Measurements from ENCODE around the gene PRKAR1B.
"Not testable (repeated sequence)": the region's sequence is repeated elsewhere in the genome, so short reads cannot be mapped to it uniquely, and the experiment has no call there.

PRKAR1B gene

DNA sequence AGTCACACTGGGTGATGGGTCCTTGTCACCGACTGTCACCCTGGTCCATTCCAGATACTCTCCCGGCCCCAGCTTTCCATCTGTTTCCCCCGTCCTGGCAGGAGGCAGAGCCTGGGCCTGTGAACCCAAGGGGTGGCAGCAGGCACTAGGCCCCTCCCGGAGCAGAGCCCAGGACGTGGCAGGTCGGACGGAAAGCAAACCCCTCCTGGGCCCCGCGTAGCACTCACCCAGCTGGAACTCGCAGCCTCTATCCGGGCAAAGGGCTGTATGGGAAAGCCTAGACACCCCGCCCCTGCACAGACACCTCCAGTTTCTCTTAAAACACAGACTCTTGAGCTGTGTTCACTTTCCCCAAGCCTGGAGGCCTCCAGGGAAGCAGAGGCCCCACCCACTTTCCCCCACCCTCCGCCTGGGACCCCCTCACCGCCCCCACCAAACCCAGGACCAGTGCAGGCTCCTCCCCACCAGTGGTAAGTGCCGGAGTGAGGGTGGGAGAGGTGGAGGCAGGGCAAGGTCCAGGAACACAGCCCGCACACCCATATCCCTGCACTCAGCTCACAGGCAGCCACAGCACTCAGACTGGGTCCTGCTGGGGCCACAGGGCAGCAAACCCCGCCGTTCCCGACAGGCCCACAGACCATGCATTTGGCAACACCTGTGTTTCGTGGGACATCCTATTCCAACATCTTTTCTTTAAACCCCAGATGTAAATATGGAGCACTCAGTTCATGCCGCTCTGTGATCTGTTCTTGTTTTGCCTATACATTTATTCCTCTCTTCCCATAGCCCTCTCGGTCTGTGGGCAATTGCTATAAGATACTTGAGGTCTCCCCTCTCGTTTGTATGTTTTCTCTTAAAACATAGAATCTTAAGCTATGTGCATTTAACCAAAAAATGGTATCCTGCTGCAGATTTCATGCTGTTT lies 109.2 kb downstream of the PRKAR1B start:
- peak overlapping the region; percentile 15 to 45 for H2BK12ac ChIP-seq (ENCODE audit: low read length in 2 of 2)
- H4K91ac ChIP-seq (ENCODE audit: low read length) = peak overlapping the region; percentile 75
- H3K4me1 ChIP-seq (ENCODE audit: control insufficient read depth, insufficient read depth, low read depth, low read length) = no peaks in the 10 kb centered on the region
- no peak overlapping the region for H3K4me2 ChIP-seq (ENCODE audit: low read length, poor library complexity, severe bottlenecking)
- no peak overlapping the region for H4K8ac ChIP-seq (ENCODE audit: low read length)
- H3K27ac ChIP-seq (ENCODE audit: low read length, poor library complexity, severe bottlenecking) = no peak overlapping the region
- no peaks in the 10 kb centered on the region for H3K79me1 ChIP-seq (replicated peaks; ENCODE audit: low read length, poor library complexity, severe bottlenecking)
- peaks cover 15% of the 10 kb centered on the region for H3K9me3 ChIP-seq (ENCODE audit: control insufficient read depth, low read length)
- no peaks in the 10 kb centered on the region for H3K27me3 ChIP-seq (ENCODE audit: control insufficient read depth in 1 of 2, insufficient read depth in 1 of 2, low read length in 2 of 2)
- no peak overlapping the region for H3K23ac ChIP-seq (ENCODE audit: low read length in 2 of 2)
- H3K4ac ChIP-seq (ENCODE audit: low read depth in 1 of 2, low read length in 2 of 2) = no peak overlapping the region
- no peaks in the 10 kb centered on the region for H3K36me3 ChIP-seq (ENCODE audit: control insufficient read depth in 1 of 2, insufficient read depth in 2 of 2, low read depth in 1 of 2, low read length in 2 of 2)
- H3K4me3 ChIP-seq (ENCODE audit: insufficient read depth in 1 of 2, low read depth in 1 of 2, low read length in 2 of 2) = no peak overlapping the region
- H3K9ac ChIP-seq (ENCODE audit: low read length) = no peak overlapping the region
- WGBS = 93% methylated on average over 21 of the region's 23 CpGs
- no peak overlapping the region for H2AK5ac ChIP-seq (ENCODE audit: low read length, severe bottlenecking)
- H3K14ac ChIP-seq (ENCODE audit: low read length in 2 of 2) = peak overlapping the region in 1 of 2 experiments; percentile 83
- no peak overlapping the region for H2AFZ ChIP-seq (ENCODE audit: low read depth, low read length)
- H2BK15ac ChIP-seq (ENCODE audit: low read depth, poor library complexity, severe bottlenecking) = peak overlapping the region; percentile 30
- H2BK5ac ChIP-seq (ENCODE audit: low read depth, low read length, poor library complexity, severe bottlenecking) = no peak overlapping the region
- H3K18ac ChIP-seq (ENCODE audit: low read depth in 1 of 2, low read length in 2 of 2) = peak overlapping the region in 1 of 2 experiments; percentile 16
- no peak for DNase-seq
- peak overlapping the region; percentile 15 for H2BK120ac ChIP-seq (ENCODE audit: low read depth, low read length)

DNA sequence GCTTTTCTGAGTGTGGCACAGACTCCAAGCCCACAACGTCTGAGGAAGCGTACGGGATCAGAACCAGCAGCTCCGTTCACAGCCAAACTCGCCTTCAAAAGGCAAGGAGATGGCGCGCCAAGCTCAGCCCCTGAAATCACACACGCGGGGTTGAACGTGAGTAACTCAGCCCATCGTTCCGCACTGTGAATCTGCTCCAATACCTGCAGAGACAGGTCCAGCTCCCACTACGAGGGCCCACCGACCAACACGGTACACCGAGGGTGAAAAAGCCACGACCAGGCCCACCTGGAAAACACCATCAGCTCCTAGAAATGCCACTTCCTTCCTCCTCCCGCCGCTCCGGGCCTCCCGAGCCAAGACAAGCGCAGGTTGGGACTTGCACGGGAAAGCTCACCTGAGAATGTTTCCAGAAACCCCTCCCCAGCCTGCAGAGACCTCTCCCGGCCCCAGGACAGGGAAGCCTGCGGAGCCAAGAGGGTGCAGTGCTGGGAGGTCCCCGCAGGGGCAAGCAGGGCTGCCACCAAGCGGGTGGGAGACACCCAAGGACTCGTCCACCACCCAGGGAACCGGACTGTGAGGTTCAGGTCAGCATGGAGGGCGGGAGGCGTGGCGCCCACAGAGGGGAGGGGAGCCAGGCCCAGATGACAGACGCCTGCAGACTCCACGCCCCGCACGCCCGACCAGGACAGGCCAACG lies 113.5 kb downstream of the PRKAR1B start:
- H3K27me3 ChIP-seq (ENCODE audit: control insufficient read depth in 1 of 2, insufficient read depth in 1 of 2, low read length in 2 of 2) = peaks cover 0 to 10% of the 10 kb centered on the region in 2 experiments
- peaks cover 3% of the 10 kb centered on the region for H3K79me1 ChIP-seq (replicated peaks; ENCODE audit: low read length, poor library complexity, severe bottlenecking)
- H3K9ac ChIP-seq (ENCODE audit: low read length) = no peak overlapping the region
- peaks cover 0 to 3% of the 10 kb centered on the region in 2 experiments for H3K36me3 ChIP-seq (ENCODE audit: control insufficient read depth in 1 of 2, insufficient read depth in 2 of 2, low read depth in 1 of 2, low read length in 2 of 2)
- H3K4ac ChIP-seq (ENCODE audit: low read depth in 1 of 2, low read length in 2 of 2) = no peak overlapping the region
- no peak overlapping the region for H3K18ac ChIP-seq (ENCODE audit: low read depth in 1 of 2, low read length in 2 of 2)
- H4K91ac ChIP-seq (ENCODE audit: low read length) = no peak overlapping the region
- WGBS = 92% methylated on average over 38 of the region's 38 CpGs
- H2BK12ac ChIP-seq (ENCODE audit: low read length in 2 of 2) = no peak overlapping the region
- H3K4me2 ChIP-seq (ENCODE audit: low read length, poor library complexity, severe bottlenecking) = no peak overlapping the region
- H3K9me3 ChIP-seq (ENCODE audit: control insufficient read depth, low read length) = no peaks in the 10 kb centered on the region
- H2BK120ac ChIP-seq (ENCODE audit: low read depth, low read length) = no peak overlapping the region
- peaks cover 18% of the 10 kb centered on the region for H3K4me1 ChIP-seq (ENCODE audit: control insufficient read depth, insufficient read depth, low read depth, low read length)
- no peak overlapping the region for H3K23ac ChIP-seq (ENCODE audit: low read length in 2 of 2)
- H2AFZ ChIP-seq (ENCODE audit: low read depth, low read length) = no peak overlapping the region
- no peak overlapping the region for H3K4me3 ChIP-seq (ENCODE audit: insufficient read depth in 1 of 2, low read depth in 1 of 2, low read length in 2 of 2)
- H2AK5ac ChIP-seq (ENCODE audit: low read length, severe bottlenecking) = no peak overlapping the region
- no peak for DNase-seq
- H2BK15ac ChIP-seq (ENCODE audit: low read depth, poor library complexity, severe bottlenecking) = no peak overlapping the region
- no peak overlapping the region for H2BK5ac ChIP-seq (ENCODE audit: low read depth, low read length, poor library complexity, severe bottlenecking)
- H3K27ac ChIP-seq (ENCODE audit: low read length, poor library complexity, severe bottlenecking) = no peak overlapping the region
- no peak overlapping the region for H4K8ac ChIP-seq (ENCODE audit: low read length)
- peak overlapping the region in 1 of 2 experiments; percentile 18 for H3K14ac ChIP-seq (ENCODE audit: low read length in 2 of 2)

- not testable (repeated sequence) for H2AK5ac ChIP-seq (ENCODE audit: low read length, severe bottlenecking); H4K8ac ChIP-seq (ENCODE audit: low read length); H2AFZ ChIP-seq (ENCODE audit: low read depth, low read length); DNase-seq; H3K27ac ChIP-seq (ENCODE audit: low read length, poor library complexity, severe bottlenecking); H3K23ac ChIP-seq (ENCODE audit: low read length in 2 of 2); H2BK5ac ChIP-seq (ENCODE audit: low read depth, low read length, poor library complexity, severe bottlenecking); H3K9me3 ChIP-seq (ENCODE audit: control insufficient read depth, low read length); H3K14ac ChIP-seq (ENCODE audit: low read length in 2 of 2); H3K27me3 ChIP-seq (ENCODE audit: control insufficient read depth in 1 of 2, insufficient read depth in 1 of 2, low read length in 2 of 2); H3K36me3 ChIP-seq (ENCODE audit: control insufficient read depth in 1 of 2, insufficient read depth in 2 of 2, low read depth in 1 of 2, low read length in 2 of 2); H3K4ac ChIP-seq (ENCODE audit: low read depth in 1 of 2, low read length in 2 of 2); H3K4me2 ChIP-seq (ENCODE audit: low read length, poor library complexity, severe bottlenecking); H3K79me1 ChIP-seq (replicated peaks; ENCODE audit: low read length, poor library complexity, severe bottlenecking); H3K9ac ChIP-seq (ENCODE audit: low read length); H4K91ac ChIP-seq (ENCODE audit: low read length); H2BK12ac ChIP-seq (ENCODE audit: low read length in 2 of 2); H3K4me3 ChIP-seq (ENCODE audit: insufficient read depth in 1 of 2, low read depth in 1 of 2, low read length in 2 of 2); H3K18ac ChIP-seq (ENCODE audit: low read depth in 1 of 2, low read length in 2 of 2); H2BK15ac ChIP-seq (ENCODE audit: low read depth, poor library complexity, severe bottlenecking); H2BK120ac ChIP-seq (ENCODE audit: low read depth, low read length)
- H3K4me1 ChIP-seq (ENCODE audit: control insufficient read depth, insufficient read depth, low read depth, low read length) = peaks cover 25% of the 10 kb centered on the region
- 97% methylated on average over 7 of the region's 7 CpGs for WGBS
These were observed 115.2 kb downstream of the PRKAR1B start for GRCh38 chr7:611837-612236.

- Histone ChIP-seq H3K27ac (ENCODE audit: low read length, poor library complexity, severe bottlenecking) (no peak overlapping the region), H3K4me1 (ENCODE audit: control insufficient read depth, insufficient read depth, low read depth, low read length) (peaks cover 25% of the 10 kb centered on the region), H3K9me3 (ENCODE audit: control insufficient read depth, low read length) (no peaks in the 10 kb centered on the region), H2BK120ac (ENCODE audit: low read depth, low read length) (no peak overlapping the region), H4K91ac (ENCODE audit: low read length) (no peak overlapping the region), H3K4me2 (ENCODE audit: low read length, poor library complexity, severe bottlenecking) (no peak overlapping the region), H3K79me1 (replicated peaks; ENCODE audit: low read length, poor library complexity, severe bottlenecking) (peaks cover 5% of the 10 kb centered on the region), H3K4me3 (ENCODE audit: insufficient read depth in 1 of 2, low read depth in 1 of 2, low read length in 2 of 2) (no peak overlapping the region), H3K36me3 (ENCODE audit: control insufficient read depth in 1 of 2, insufficient read depth in 2 of 2, low read depth in 1 of 2, low read length in 2 of 2) (peaks cover 0 to 3% of the 10 kb centered on the region in 2 experiments), H3K9ac (ENCODE audit: low read length) (peak overlapping the region; percentile 46), H2BK12ac (ENCODE audit: low read length in 2 of 2) (peak overlapping the region in 1 of 2 experiments; percentile 45), H3K18ac (ENCODE audit: low read depth in 1 of 2, low read length in 2 of 2) (no peak overlapping the region), H2AK5ac (ENCODE audit: low read length, severe bottlenecking) (no peak overlapping the region), H2AFZ (ENCODE audit: low read depth, low read length) (no peak overlapping the region), H3K4ac (ENCODE audit: low read depth in 1 of 2, low read length in 2 of 2) (no peak overlapping the region), H2BK15ac (ENCODE audit: low read depth, poor library complexity, severe bottlenecking) (no peak overlapping the region), H3K14ac (ENCODE audit: low read length in 2 of 2) (no peak overlapping the region), H3K27me3 (ENCODE audit: control insufficient read depth in 1 of 2, insufficient read depth in 1 of 2, low read length in 2 of 2) (peaks cover 0 to 10% of the 10 kb centered on the region in 2 experiments), H4K8ac (ENCODE audit: low read length) (no peak overlapping the region), H2BK5ac (ENCODE audit: low read depth, low read length, poor library complexity, severe bottlenecking) (no peak overlapping the region), H3K23ac (ENCODE audit: low read length in 2 of 2) (no peak overlapping the region)
- 78% methylated on average over 14 of the region's 14 CpGs for WGBS
- DNase-seq = no peak
These were observed 115.7 kb downstream of the PRKAR1B start for GRCh38 chr7:611281-611810.
